ENCODE results near the gene SRSF4. TPM values are rescaled to one million over a fixed set of nuclear protein-coding genes. Genes with fewer than 3 reads are reported as not detected.

SRSF4 gene
- 80.3 and 92.6 TPM in 2 replicates for total RNA-seq

DNA sequence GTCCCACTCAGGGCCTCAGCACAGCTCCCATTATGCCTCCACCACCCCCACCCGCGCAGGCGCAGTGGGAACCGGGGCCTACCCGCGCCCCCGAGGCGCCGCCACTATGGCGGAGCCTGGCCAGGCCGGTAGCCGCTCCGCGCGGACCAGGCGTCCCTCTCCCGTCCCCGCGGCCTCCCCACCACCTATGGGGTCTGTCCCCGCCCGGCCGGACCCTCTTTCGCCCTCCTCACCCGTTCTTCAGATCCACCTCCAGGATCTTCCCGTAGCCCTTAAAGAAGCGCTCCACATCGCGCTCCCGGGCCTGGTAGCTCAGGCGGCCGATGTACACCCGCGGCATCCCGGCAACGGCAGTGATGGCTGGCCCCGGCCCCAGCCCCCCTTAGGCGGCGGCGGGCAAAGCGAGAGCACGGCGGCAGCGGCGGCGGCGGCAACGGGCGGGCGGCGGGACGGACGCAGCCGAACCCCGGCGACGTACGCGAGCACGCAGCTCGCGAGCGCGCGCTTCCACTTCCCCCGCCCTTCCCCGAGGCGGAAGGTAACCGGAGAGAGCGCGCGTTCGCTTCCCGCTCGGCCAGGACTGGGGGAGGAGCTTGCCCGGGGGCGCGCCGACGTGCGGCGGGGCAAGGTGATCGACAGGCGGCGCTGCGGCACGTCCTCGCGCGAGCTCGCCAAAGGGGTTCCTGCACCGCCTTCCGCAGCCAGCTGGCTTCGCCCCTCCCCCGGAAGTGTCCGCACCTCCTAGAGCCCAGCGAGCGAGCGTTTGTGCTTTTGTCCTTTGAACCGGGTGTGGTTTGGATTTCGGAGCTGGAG lies at the start of gene SRSF4:
SRSF4 (minus strand) TSS at position 488 of the 813 bp plus-strand sequence; CDS start at position 340, 148 bp downstream.
- Mint-ChIP-seq H3K36me3 (ENCODE audit: low read depth) (peaks cover 32% of the 10 kb centered on the region), H3K4me1 (peaks cover 45% of the 10 kb centered on the region), H3K27ac (peak within 1 kb of the TSS; percentile 92), H3K27me3 (no peaks in the 10 kb centered on the region), H3K9me3 (no peaks in the 10 kb centered on the region), H3K4me3 (peak within 1 kb of the TSS; percentile 95)
- ChIA-PET POLR2A (interaction anchor here (0.6 to 3.0 kb wide), 30 partner anchors 8 to 853 kb away, joined by 3 to 29 read pairs (median 6); partner anchors contain the start of genes EPB41, GMEB1, MECR and MED18), CTCF (interaction anchor here (0.7 to 3.9 kb wide), 9 partner anchors 10 to 445 kb away, joined by 3 to 25 read pairs (median 7); partner anchors contain the start of gene YTHDF2)
- DNase-seq (peak; percentile 99), ATAC-seq (ENCODE audit: low read depth) (peak; percentile 95)
- intact Hi-C loops (cut with micrococcal nuclease) = loop anchor here (1.0 to 5.0 kb wide), 14 partner anchors 10 to 1884 kb away; partner anchors contain the start of genes MECR, PUM1, RCC1 and RNU11
- TF ChIP-seq CTCF (IDR thresholded peaks at IDR 0.05) = no peak

DNA sequence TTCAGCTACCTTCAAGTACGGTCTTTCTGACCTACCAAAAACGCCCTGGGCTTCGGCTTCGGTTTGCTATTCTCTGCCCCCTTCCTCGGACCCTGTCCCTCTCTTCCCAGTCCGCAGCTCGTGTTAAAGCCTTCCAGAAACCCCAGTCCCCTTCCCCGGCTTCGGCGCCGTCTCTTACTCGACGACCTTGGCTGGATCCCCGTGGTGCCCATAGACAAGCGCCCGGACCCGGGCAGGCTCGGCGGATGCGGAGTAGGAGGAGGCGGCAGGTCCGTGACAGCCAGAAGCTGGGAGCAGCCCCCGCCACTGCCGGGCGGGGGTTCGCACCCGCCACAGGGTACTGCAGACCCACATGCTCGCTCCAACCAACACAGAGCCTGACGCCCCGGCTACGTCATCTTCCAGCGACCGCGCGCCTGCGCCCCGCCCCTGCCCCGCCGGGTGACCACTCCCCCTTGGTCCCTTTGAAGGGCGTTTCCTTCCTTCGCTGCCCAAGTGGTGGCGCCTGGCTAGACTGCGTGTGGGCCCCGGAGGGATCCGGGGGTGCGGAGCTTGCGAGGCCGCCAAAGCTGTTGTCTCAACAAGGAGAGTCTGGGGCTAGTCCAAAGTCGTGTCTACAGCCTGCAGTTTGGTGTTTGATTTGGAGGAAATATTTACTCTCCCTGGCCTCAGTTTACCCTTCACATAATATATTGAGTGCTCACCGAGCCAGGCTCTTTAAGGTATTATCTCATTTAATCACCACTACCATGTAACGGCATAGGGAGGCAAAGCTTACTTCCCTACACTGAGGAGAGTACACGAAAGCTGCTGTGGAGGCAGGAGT lies 49.1 kb upstream of the SRSF4 start, which contains the start of gene MECR:
MECR (minus strand) TSS at position 382 of the 826 bp plus-strand sequence; CDS start at position 354, 28 bp downstream.
- intact Hi-C loops (cut with micrococcal nuclease) = loop anchor here (1.0 to 10.0 kb wide), 5 partner anchors 49 to 1684 kb away; partner anchors contain the start of gene SRSF4
- DNase-seq = peak; percentile 98
- ChIA-PET POLR2A (interaction anchor here (0.9 to 2.9 kb wide), 5 partner anchors 9 to 1556 kb away, joined by 3 to 15 read pairs (median 5); partner anchors contain the start of genes RNU11 and SRSF4), CTCF (interaction anchor here (1.0 to 2.0 kb wide), 2 partner anchors 28 to 1150 kb away, joined by 3 to 9 read pairs; no protein-coding TSS in a partner anchor)
- peak; percentile 97 for ATAC-seq (ENCODE audit: low read depth)
- no peak for TF ChIP-seq CTCF (IDR thresholded peaks at IDR 0.05)
- H3K27ac Mint-ChIP-seq = peak within 1 kb of the TSS; percentile 84
- H3K4me3 Mint-ChIP-seq = peak within 1 kb of the TSS; percentile 93
- peaks cover 18% of the 10 kb centered on the region for H3K4me1 Mint-ChIP-seq
- H3K9me3 Mint-ChIP-seq = no peaks in the 10 kb centered on the region
- H3K36me3 Mint-ChIP-seq (ENCODE audit: low read depth) = peaks cover 2% of the 10 kb centered on the region
- peaks cover 11% of the 10 kb centered on the region for H3K27me3 Mint-ChIP-seq

- Mint-ChIP-seq H3K4me3 (peak overlapping the region; percentile 93), H3K9me3 (no peaks in the 10 kb centered on the region), H3K4me1 (peaks cover 17% of the 10 kb centered on the region), H3K27ac (peak overlapping the region; percentile 84), H3K27me3 (peaks cover 7% of the 10 kb centered on the region), H3K36me3 (ENCODE audit: low read depth) (peaks cover 2% of the 10 kb centered on the region)
- TF ChIP-seq CTCF (IDR thresholded peaks at IDR 0.05) = no peak
- ATAC-seq (ENCODE audit: low read depth) (no peak), DNase-seq (no peak)
- POLR2A ChIA-PET = interaction anchor here (0.9 to 2.9 kb wide), 5 partner anchors 8 to 1556 kb away, joined by 3 to 15 read pairs (median 5); partner anchors contain the start of genes RNU11 and SRSF4
- CTCF ChIA-PET = interaction anchor here (2.0 kb wide), 1 partner anchor 1150 kb away, joined by 9 read pairs; no protein-coding TSS in a partner anchor
- intact Hi-C loops (cut with micrococcal nuclease) = loop anchor here (1.0 to 10.0 kb wide), 5 partner anchors 49 to 1685 kb away; partner anchors contain the start of gene SRSF4
These were observed 48.5 kb upstream of the SRSF4 start for GRCh38 chr1:29230204-29230552.

GRCh38 chr1:29227511-29227910 lies 45.8 kb upstream of the SRSF4 start:
- H3K27ac Mint-ChIP-seq = no peak overlapping the region
- no peak overlapping the region for H3K4me3 Mint-ChIP-seq
- no peak for DNase-seq
- peaks cover 17% of the 10 kb centered on the region for H3K4me1 Mint-ChIP-seq
- peaks cover 13% of the 10 kb centered on the region for H3K36me3 Mint-ChIP-seq (ENCODE audit: low read depth)
- ATAC-seq (ENCODE audit: low read depth) = no peak
- H3K27me3 Mint-ChIP-seq = no peaks in the 10 kb centered on the region
- intact Hi-C loops (cut with micrococcal nuclease) = no loop called here
- H3K9me3 Mint-ChIP-seq = no peaks in the 10 kb centered on the region
- no peak for TF ChIP-seq CTCF (IDR thresholded peaks at IDR 0.05)
- CTCF ChIA-PET = no interaction called here
- POLR2A ChIA-PET = interaction anchor here (0.7 kb wide), 1 partner anchor 1152 kb away, joined by 4 read pairs; no protein-coding TSS in a partner anchor
